Caco-2 (cell line): ENCODE results near the gene MAGI1. TPM values are rescaled to one million over a fixed set of nuclear protein-coding genes. Genes with fewer than 3 reads are reported as not detected.

Experiments used
- BruUV-seq: library from RNA; stranded (reverse); fragments of 400-500 nt; replicated peaks from 2 replicates; lab custom pipeline; 2021; lab: Mats Ljungman, UMichigan
- CTCF ChIA-PET: fragments of 300-600 bp; sonication (Branson Sonifier 250); formaldehyde crosslinking; loops from one replicate; lab custom pipeline; 2022; ENCODE audit warnings: antibody characterized with exemption; lab: Charles Lee
- POLR2A ChIA-PET: fragments of 300-600 bp; sonication (Branson Sonifier 250); formaldehyde crosslinking; loops from one replicate; lab custom pipeline; 2022; ENCODE audit warnings: antibody characterized with exemption; lab: Charles Lee
- DNase-seq, 2 experiments: peaks; one replicate each; pipeline versions ENCODE4 v3.0.0 to v3.0.0-alpha.2; 2020 to 2022
- H3K27me3 ChIP-seq: replicated peaks from 2 replicates; pipeline ENCODE4 v1.6.0; 2011; ENCODE audit warnings: low read length; ENCODE audit not compliant: control insufficient read depth, insufficient read depth
- H3K36me3 ChIP-seq: 2 replicates; pipeline ENCODE4 v1.5.1; 2011; ENCODE audit warnings: low read length; ENCODE audit not compliant: control insufficient read depth, insufficient read depth
- H3K4me1 ChIP-seq: fragments of 250-450 bp; sonication (Bioruptor Pico); 2 replicates; pipeline ENCODE4 v1.5.1; 2020; ENCODE audit warnings: mild to moderate bottlenecking
- H3K4me3 ChIP-seq: 2 replicates; pipeline ENCODE4 v1.5.1; 2011; ENCODE audit warnings: low read depth, mild to moderate bottlenecking, control low read depth, low read length
- H3K9me3 ChIP-seq: fragments of 250-450 bp; sonication (Bioruptor Pico); 2 replicates; pipeline ENCODE4 v1.5.1; 2020; ENCODE audit warnings: mild to moderate bottlenecking, moderate library complexity
- H3K27ac Mint-ChIP-seq: one replicate; pipeline ENCODE4 v1.8.0; 2022; ENCODE audit warnings: mixed read lengths; ENCODE audit not compliant: unreplicated experiment
- H3K27me3 Mint-ChIP-seq: one replicate; pipeline ENCODE4 v1.8.0; 2022; ENCODE audit warnings: mixed read lengths; ENCODE audit not compliant: insufficient read depth, unreplicated experiment
- H3K36me3 Mint-ChIP-seq: one replicate; pipeline ENCODE4 v1.8.0; 2022; ENCODE audit warnings: mild to moderate bottlenecking, mixed read lengths; ENCODE audit not compliant: insufficient read depth, unreplicated experiment
- H3K4me1 Mint-ChIP-seq: one replicate; pipeline ENCODE4 v1.8.0; 2022; ENCODE audit warnings: low read depth, mixed read lengths; ENCODE audit not compliant: unreplicated experiment
- H3K4me3 Mint-ChIP-seq: one replicate; pipeline ENCODE4 v1.8.0; 2022; ENCODE audit warnings: mild to moderate bottlenecking, moderate library complexity, mixed read lengths; ENCODE audit not compliant: unreplicated experiment
- H3K9me3 Mint-ChIP-seq: one replicate; pipeline ENCODE4 v1.8.0; 2022; ENCODE audit warnings: mixed read lengths; ENCODE audit not compliant: unreplicated experiment
- CTCF ChIP-seq, 2 experiments: fragments of 200-600 bp in 1 of 2; IDR thresholded peaks; 1 replicate in 1 of 2; 2 replicates in 1 of 2; pipeline versions ENCODE4 v1.5.1 to v1.8.0; 2011 to 2022; ENCODE audit warnings: antibody characterized with exemption in 1 of 2, control low read depth in 1 of 2, inconsistent platforms in 1 of 2, low read depth in 1 of 2, low read length in 1 of 2, mild to moderate bottlenecking in 1 of 2, moderate library complexity in 1 of 2; ENCODE audit not compliant: insufficient read depth in 1 of 2, severe bottlenecking in 1 of 2, unreplicated experiment in 1 of 2
- intact Hi-C: fragments of 100-400 bp; cut with micrococcal nuclease; formaldehyde crosslinking; loops from one replicate; pipeline ENCODE4 v1.10.0; 2022; ENCODE audit not compliant: unreplicated experiment
- total RNA-seq: library from RNA; stranded (reverse); gene quantifications from 2 replicates; pipeline ENCODE4 v1.2.3, GENCODE V29; 2022

Gene MAGI1
- total RNA-seq, 1 experiment from 2014 or later = 64.9 TPM

GRCh38 chr3:65593780-65594752 is 444.7 kb downstream of the MAGI1 start:
- BruUV-seq = no TSS peak
- H3K4me3 ChIP-seq = no peak overlapping the region
- 0 out of 2 replicates have a peak, but pooled peaks cover 3% of the 10 kb centered on the region for H3K4me1 ChIP-seq
- TF ChIP-seq CTCF (IDR thresholded peaks at IDR 0.05; ENCODE audit: insufficient read depth in 1 of 2, low read depth in 1 of 2, low read length in 1 of 2, severe bottlenecking in 1 of 2, unreplicated experiment in 1 of 2) = no peak
- intact Hi-C loops = no loop called here
- no peaks in the 10 kb centered on the region for H3K27me3 ChIP-seq
- H3K27ac Mint-ChIP-seq = no peak overlapping the region
- H3K9me3 Mint-ChIP-seq = no peaks in the 10 kb centered on the region
- no peak for DNase-seq
- ChIA-PET CTCF (interaction anchor here (1.1 kb wide), 1 partner anchor 19 kb away, joined by 3 read pairs; no protein-coding TSS in a partner anchor), POLR2A (no interaction called here)
- peaks cover 23% of the 10 kb centered on the region for H3K4me1 Mint-ChIP-seq
- peaks cover 26% of the 10 kb centered on the region for H3K36me3 Mint-ChIP-seq
- no peak overlapping the region for H3K4me3 Mint-ChIP-seq
- H3K27me3 Mint-ChIP-seq = no peaks in the 10 kb centered on the region
- H3K9me3 ChIP-seq = no peaks in the 10 kb centered on the region
- H3K36me3 ChIP-seq = no peaks in the 10 kb centered on the region

GRCh38 chr3:65591313-65591712 is 447.4 kb downstream of the MAGI1 start:
- H3K36me3 ChIP-seq = no peaks in the 10 kb centered on the region
- Mint-ChIP-seq H3K4me3 (no peak overlapping the region), H3K36me3 (peaks cover 18% of the 10 kb centered on the region), H3K27me3 (no peaks in the 10 kb centered on the region), H3K4me1 (peaks cover 23% of the 10 kb centered on the region), H3K9me3 (no peaks in the 10 kb centered on the region), H3K27ac (no peak overlapping the region)
- intact Hi-C loops = no loop called here
- H3K27me3 ChIP-seq = no peaks in the 10 kb centered on the region
- BruUV-seq = no TSS peak
- H3K4me3 ChIP-seq = no peak overlapping the region
- no peak for DNase-seq
- POLR2A ChIA-PET = no interaction called here
- CTCF ChIA-PET = no interaction called here
- H3K4me1 ChIP-seq = 0 out of 2 replicates have a peak, but pooled peaks cover 3% of the 10 kb centered on the region
- H3K9me3 ChIP-seq = no peaks in the 10 kb centered on the region
- no peak for TF ChIP-seq CTCF (IDR thresholded peaks at IDR 0.05; ENCODE audit: insufficient read depth in 1 of 2, low read depth in 1 of 2, low read length in 1 of 2, severe bottlenecking in 1 of 2, unreplicated experiment in 1 of 2)

- peaks cover 23% of the 10 kb centered on the region for H3K4me1 Mint-ChIP-seq
- H3K27ac Mint-ChIP-seq = no peak overlapping the region
- no peak for DNase-seq
- Histone ChIP-seq H3K9me3 (no peaks in the 10 kb centered on the region), H3K4me3 (no peak overlapping the region), H3K4me1 (peaks cover 16% of the 10 kb centered on the region), H3K36me3 (no peaks in the 10 kb centered on the region), H3K27me3 (no peaks in the 10 kb centered on the region)
- CTCF ChIA-PET = no interaction called here
- POLR2A ChIA-PET = no interaction called here
- H3K9me3 Mint-ChIP-seq = no peaks in the 10 kb centered on the region
- TF ChIP-seq CTCF (IDR thresholded peaks at IDR 0.05; ENCODE audit: insufficient read depth in 1 of 2, low read depth in 1 of 2, low read length in 1 of 2, severe bottlenecking in 1 of 2, unreplicated experiment in 1 of 2) = no peak
- intact Hi-C loops = no loop called here
- BruUV-seq = no TSS peak
- peaks cover 18% of the 10 kb centered on the region for H3K36me3 Mint-ChIP-seq
- H3K27me3 Mint-ChIP-seq = no peaks in the 10 kb centered on the region
- no peak overlapping the region for H3K4me3 Mint-ChIP-seq
Measured at GRCh38 chr3:65588884-65589283, 449.8 kb downstream of the MAGI1 start.
